Nephron progenitor cell (in vitro differentiated cells): ENCODE results near the gene PER2.
A peak's percentile ranks its signal among the peaks of the same experiment; 100 is the strongest.

Source experiments
- DNase-seq: peaks from one replicate; pipeline ENCODE4 v3.0.0; 2021
- H3K27ac Mint-ChIP-seq: 2 replicates; pipeline ENCODE4 v1.8.0; 2021; ENCODE audit warnings: mild to moderate bottlenecking, moderate library complexity, mixed read lengths
- H3K27me3 Mint-ChIP-seq: 2 replicates; pipeline ENCODE4 v1.8.0; 2021; ENCODE audit warnings: mild to moderate bottlenecking, low read depth, mixed read lengths; ENCODE audit not compliant: poor library complexity
- H3K36me3 Mint-ChIP-seq: 2 replicates; pipeline ENCODE4 v1.8.0; 2021; ENCODE audit warnings: low read depth, mixed read lengths
- H3K4me1 Mint-ChIP-seq: 2 replicates; pipeline ENCODE4 v1.8.0; 2021; ENCODE audit warnings: mixed read lengths
- H3K4me3 Mint-ChIP-seq: 2 replicates; pipeline ENCODE4 v1.8.0; 2021; ENCODE audit warnings: mild to moderate bottlenecking, moderate library complexity, mixed read lengths
- H3K9me3 Mint-ChIP-seq: 2 replicates; pipeline ENCODE4 v1.8.0; 2021; ENCODE audit warnings: mild to moderate bottlenecking, moderate library complexity, mixed read lengths
- CTCF ChIP-seq: fragments of 200-600 bp; sonication (generic); IDR thresholded peaks from 2 replicates; pipeline ENCODE4 v1.5.0; 2021; ENCODE audit warnings: antibody characterized with exemption

PER2 gene

GRCh38 chr2:238262496-238263122 is 25.8 kb downstream of the PER2 start:
- H3K27ac Mint-ChIP-seq = no peak overlapping the region
- no peaks in the 10 kb centered on the region for H3K27me3 Mint-ChIP-seq

GRCh38 chr2:238261718-238262375 is 26.6 kb downstream of the PER2 start:
- Mint-ChIP-seq H3K4me1 (peaks cover 44% of the 10 kb centered on the region), H3K9me3 (no peaks in the 10 kb centered on the region), H3K4me3 (no peak overlapping the region), H3K36me3 (peaks cover 8% of the 10 kb centered on the region), H3K27me3 (no peaks in the 10 kb centered on the region), H3K27ac (no peak overlapping the region)
- DNase-seq = no peak
- no peak for TF ChIP-seq CTCF

More at GRCh38 chr2:238262496-238263122, 25.8 kb downstream of the PER2 start:
- no peaks in the 10 kb centered on the region for H3K9me3 Mint-ChIP-seq
- no peak for DNase-seq
- TF ChIP-seq CTCF = no peak
- peaks cover 15% of the 10 kb centered on the region for H3K36me3 Mint-ChIP-seq
- H3K4me3 Mint-ChIP-seq = no peak overlapping the region
- peaks cover 44% of the 10 kb centered on the region for H3K4me1 Mint-ChIP-seq

GRCh38 chr2:238260883-238261282 is 27.5 kb downstream of the PER2 start:
- Mint-ChIP-seq H3K27ac (no peak overlapping the region), H3K4me1 (peaks cover 44% of the 10 kb centered on the region), H3K36me3 (peaks cover 8% of the 10 kb centered on the region), H3K9me3 (no peaks in the 10 kb centered on the region), H3K4me3 (no peak overlapping the region), H3K27me3 (no peaks in the 10 kb centered on the region)
- TF ChIP-seq CTCF = no peak
- peak; percentile 35 for DNase-seq

GRCh38 chr2:238259061-238260020 is 29.1 kb downstream of the PER2 start:
- H3K27me3 Mint-ChIP-seq = no peaks in the 10 kb centered on the region
- TF ChIP-seq CTCF = no peak
- peak overlapping the region; percentile 78 for H3K27ac Mint-ChIP-seq
- H3K4me1 Mint-ChIP-seq = peaks cover 44% of the 10 kb centered on the region
- no peaks in the 10 kb centered on the region for H3K9me3 Mint-ChIP-seq
- no peak overlapping the region for H3K4me3 Mint-ChIP-seq
- no peak for DNase-seq
- peaks cover 13% of the 10 kb centered on the region for H3K36me3 Mint-ChIP-seq

GRCh38 chr2:238257786-238258700 is 30.4 kb downstream of the PER2 start:
- no peak overlapping the region for H3K27ac Mint-ChIP-seq
- peaks cover 39% of the 10 kb centered on the region for H3K4me1 Mint-ChIP-seq
- DNase-seq = peak; percentile 1
- no peaks in the 10 kb centered on the region for H3K9me3 Mint-ChIP-seq
- peaks cover 13% of the 10 kb centered on the region for H3K36me3 Mint-ChIP-seq
- no peak overlapping the region for H3K4me3 Mint-ChIP-seq
- TF ChIP-seq CTCF = no peak
- H3K27me3 Mint-ChIP-seq = no peaks in the 10 kb centered on the region
